Adrenal gland (tissue), 5 donors: ENCODE results near the gene CACNG7.

Experiments
- POLR2A ChIP-seq, 2 donors: fragments of 450-650 bp; IDR thresholded peaks; one replicate each; pipeline ENCODE4 v1.6.1; 2017; ENCODE audit warnings: antibody characterized with exemption in 2 of 2, mild to moderate bottlenecking in 2 of 2, moderate library complexity in 1 of 2
- TF ChIP-seq, protein P1 (sequence below), 6 experiments: fragments of 450-650 bp in 4 of 6; fragments of 200-600 bp in 2 of 6; sonication (generic) in 1 of 6; IDR thresholded peaks; 1 replicate in 5 of 6; 2 replicates in 1 of 6; pipeline versions ENCODE4 v1.5.1 to v1.8.0; 2016 to 2021; ENCODE audit warnings: antibody characterized with exemption in 6 of 6, mild to moderate bottlenecking in 2 of 6, moderate library complexity in 1 of 6
- donor health status: DM: no; HTN: no; CAD: no.

DNA sequence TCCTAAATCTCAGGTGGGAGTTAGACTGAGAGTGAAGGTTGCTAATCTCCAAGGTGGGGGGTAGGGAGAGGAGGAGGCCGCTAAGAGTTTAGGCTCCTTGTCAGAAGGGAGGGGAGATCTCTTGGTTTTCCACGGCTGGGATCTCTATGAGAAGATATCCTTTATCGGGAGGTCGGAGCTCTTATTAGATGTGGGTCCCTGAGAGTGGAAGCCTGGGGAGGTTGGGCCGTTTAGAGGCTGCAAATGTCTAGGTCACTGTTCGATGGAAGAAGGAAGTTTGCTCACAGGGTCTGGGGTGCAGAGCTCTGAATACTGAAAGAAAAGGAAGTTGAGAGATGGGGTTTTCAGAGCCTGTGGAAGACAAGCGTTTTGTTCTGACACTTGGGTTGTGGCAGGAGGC is 37.6 kb upstream of the CACNG7 start:
- TF ChIP-seq POLR2A (IDR thresholded peaks at IDR 0.05): no peak
- TF ChIP-seq, protein P1, sequence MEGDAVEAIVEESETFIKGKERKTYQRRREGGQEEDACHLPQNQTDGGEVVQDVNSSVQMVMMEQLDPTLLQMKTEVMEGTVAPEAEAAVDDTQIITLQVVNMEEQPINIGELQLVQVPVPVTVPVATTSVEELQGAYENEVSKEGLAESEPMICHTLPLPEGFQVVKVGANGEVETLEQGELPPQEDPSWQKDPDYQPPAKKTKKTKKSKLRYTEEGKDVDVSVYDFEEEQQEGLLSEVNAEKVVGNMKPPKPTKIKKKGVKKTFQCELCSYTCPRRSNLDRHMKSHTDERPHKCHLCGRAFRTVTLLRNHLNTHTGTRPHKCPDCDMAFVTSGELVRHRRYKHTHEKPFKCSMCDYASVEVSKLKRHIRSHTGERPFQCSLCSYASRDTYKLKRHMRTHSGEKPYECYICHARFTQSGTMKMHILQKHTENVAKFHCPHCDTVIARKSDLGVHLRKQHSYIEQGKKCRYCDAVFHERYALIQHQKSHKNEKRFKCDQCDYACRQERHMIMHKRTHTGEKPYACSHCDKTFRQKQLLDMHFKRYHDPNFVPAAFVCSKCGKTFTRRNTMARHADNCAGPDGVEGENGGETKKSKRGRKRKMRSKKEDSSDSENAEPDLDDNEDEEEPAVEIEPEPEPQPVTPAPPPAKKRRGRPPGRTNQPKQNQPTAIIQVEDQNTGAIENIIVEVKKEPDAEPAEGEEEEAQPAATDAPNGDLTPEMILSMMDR (IDR thresholded peaks at IDR 0.05): no peak
